ENCODE measurements around the gene NXN. TPM values are rescaled to one million over a fixed set of nuclear protein-coding genes. Genes with fewer than 3 reads are reported as not detected.
A peak's percentile ranks its signal among the peaks of the same experiment; 100 is the strongest.

The NXN gene
- total RNA-seq, 2 donors from 2014 or later, result 13.9 to 18.9 TPM

- no peak for DNase-seq (ENCODE audit: low spot score)
- peaks cover 30% of the 10 kb centered on the region for H3K36me3 ChIP-seq
- no peak for ATAC-seq (ENCODE audit: insufficient number of reproducible peaks, low FRiP score, low read depth)
Measured at GRCh38 chr17:1012823-1013728, 33.5 kb upstream of the NXN start.

GRCh38 chr17:1011760-1012735, 32.5 kb upstream of the NXN start:
- H3K36me3 ChIP-seq, result peaks cover 36% of the 10 kb centered on the region
- no peak overlapping the region for H3K4me3 ChIP-seq
- H3K9me3 ChIP-seq, result no peaks in the 10 kb centered on the region
- ATAC-seq (ENCODE audit: insufficient number of reproducible peaks, low FRiP score, low read depth) (no peak), DNase-seq (ENCODE audit: low spot score) (no peak)
- no peak overlapping the region for H3K27ac ChIP-seq
- TF ChIP-seq CTCF (IDR thresholded peaks at IDR 0.05), result no peak
- H3K4me1 ChIP-seq (ENCODE audit: control insufficient read depth in 1 of 2, low read depth in 2 of 2), result peaks cover 18 to 35% of the 10 kb centered on the region in 2 donors
- H3K27me3 ChIP-seq (replicated peaks; ENCODE audit: insufficient read depth), result no peaks in the 10 kb centered on the region

More at GRCh38 chr17:1012823-1013728, 33.5 kb upstream of the NXN start:
- Histone ChIP-seq H3K4me1 (ENCODE audit: control insufficient read depth in 1 of 2, low read depth in 2 of 2) (peaks cover 8 to 25% of the 10 kb centered on the region in 2 donors), H3K27me3 (replicated peaks; ENCODE audit: insufficient read depth) (no peaks in the 10 kb centered on the region), H3K9me3 (no peaks in the 10 kb centered on the region), H3K4me3 (no peak overlapping the region), H3K27ac (no peak overlapping the region)
- TF ChIP-seq CTCF (IDR thresholded peaks at IDR 0.05), result no peak

- Histone ChIP-seq H3K27me3 (replicated peaks; ENCODE audit: insufficient read depth) (no peaks in the 10 kb centered on the region), H3K4me3 (no peak overlapping the region), H3K36me3 (peaks cover 37% of the 10 kb centered on the region), H3K9me3 (no peaks in the 10 kb centered on the region), H3K27ac (no peak overlapping the region), H3K4me1 (ENCODE audit: control insufficient read depth in 1 of 2, low read depth in 2 of 2) (peaks cover 21 to 43% of the 10 kb centered on the region in 2 donors)
- DNase-seq (ENCODE audit: low spot score) (no peak), ATAC-seq (ENCODE audit: insufficient number of reproducible peaks, low FRiP score, low read depth) (no peak)
- no peak for TF ChIP-seq CTCF (IDR thresholded peaks at IDR 0.05)
Measured at GRCh38 chr17:1011138-1011537, 31.6 kb upstream of the NXN start.

- no peaks in the 10 kb centered on the region for H3K27me3 ChIP-seq (replicated peaks; ENCODE audit: insufficient read depth)
- H3K27ac ChIP-seq, result peak overlapping the region; percentile 84 to 94
- H3K4me1 ChIP-seq (ENCODE audit: control insufficient read depth in 1 of 2, low read depth in 2 of 2), result peaks cover 27 to 48% of the 10 kb centered on the region in 2 donors
- H3K4me3 ChIP-seq, result no peak overlapping the region
- no peaks in the 10 kb centered on the region for H3K9me3 ChIP-seq
- ATAC-seq (ENCODE audit: insufficient number of reproducible peaks, low FRiP score, low read depth), result no peak
- H3K36me3 ChIP-seq, result peaks cover 37% of the 10 kb centered on the region
- no peak for TF ChIP-seq CTCF (IDR thresholded peaks at IDR 0.05)
- DNase-seq (ENCODE audit: low spot score), result no peak
Measured at GRCh38 chr17:1010586-1010985, 31.0 kb upstream of the NXN start.

GRCh38 chr17:1010086-1010450, 30.5 kb upstream of the NXN start:
- no peaks in the 10 kb centered on the region for H3K9me3 ChIP-seq
- H3K27me3 ChIP-seq (replicated peaks; ENCODE audit: insufficient read depth), result no peaks in the 10 kb centered on the region
- peak overlapping the region; percentile 84 to 94 for H3K27ac ChIP-seq
- peaks cover 37% of the 10 kb centered on the region for H3K36me3 ChIP-seq
- no peak overlapping the region for H3K4me3 ChIP-seq
- ATAC-seq (ENCODE audit: insufficient number of reproducible peaks, low FRiP score, low read depth), result no peak
- peaks cover 31 to 53% of the 10 kb centered on the region in 2 donors for H3K4me1 ChIP-seq (ENCODE audit: control insufficient read depth in 1 of 2, low read depth in 2 of 2)
- no peak for TF ChIP-seq CTCF (IDR thresholded peaks at IDR 0.05)
- no peak for DNase-seq (ENCODE audit: low spot score)

Data from thoracic aorta (tissue), 2 donors.